Common myeloid progenitor, CD34-positive (primary cell): Measurements from ENCODE around the gene DOCK2.
"Not testable (repeated sequence)": the region's sequence is repeated elsewhere in the genome, so short reads cannot be mapped to it uniquely, and the experiment has no call there.

ENCODE experiments used
- CTCF ChIA-PET: fragments of 350-600 bp; sonication (Branson Sonifier 250); formaldehyde crosslinking; loops from one replicate; lab custom pipeline; 2021; ENCODE audit warnings: antibody characterized with exemption; lab: Charles Lee
- POLR2A ChIA-PET: fragments of 350-600 bp; sonication (Branson Sonifier 250); formaldehyde crosslinking; loops from one replicate; lab custom pipeline; 2021; ENCODE audit warnings: antibody characterized with exemption; lab: Charles Lee
- DNase-seq, 3 donors: peaks; one replicate each; pipeline versions ENCODE4 v3.0.0 to v3.0.0-alpha.2; 2013
- H3K27ac ChIP-seq, 2 experiments: 1 replicate in 1 of 2; 2 replicates in 1 of 2; pipeline ENCODE4 v1.7.0; 2013; ENCODE audit warnings: inconsistent platforms in 2 of 2, low read length in 2 of 2, mild to moderate bottlenecking in 2 of 2, low read depth in 1 of 2, moderate library complexity in 1 of 2; ENCODE audit not compliant: severe bottlenecking in 2 of 2, insufficient read depth in 1 of 2, poor library complexity in 1 of 2
- H3K27me3 ChIP-seq, 5 experiments: replicated peaks in 2 of 5; 1 replicate in 3 of 5; 2 replicates in 2 of 5; pipeline versions ENCODE4 v1.6.1 to v1.7.0; 2013; ENCODE audit warnings: low read length in 4 of 5, mild to moderate bottlenecking in 2 of 5, moderate library complexity in 2 of 5, inconsistent platforms in 1 of 5; ENCODE audit not compliant: insufficient read depth in 5 of 5, control insufficient read depth in 4 of 5
- H3K36me3 ChIP-seq, 4 experiments: 1 replicate in 2 of 4; 2 replicates in 2 of 4; pipeline versions ENCODE4 v1.6.1 to v1.7.0; 2013; ENCODE audit warnings: low read length in 3 of 4, control low read depth in 1 of 4, mild to moderate bottlenecking in 1 of 4; ENCODE audit not compliant: control insufficient read depth in 4 of 4, insufficient read depth in 4 of 4
- H3K4me1 ChIP-seq, 4 experiments: 1 replicate in 3 of 4; 2 replicates in 1 of 4; pipeline versions ENCODE4 v1.6.1 to v1.7.1; 2013; ENCODE audit warnings: low read length in 3 of 4, mild to moderate bottlenecking in 3 of 4, control low read depth in 1 of 4, inconsistent platforms in 1 of 4, moderate library complexity in 1 of 4; ENCODE audit not compliant: control insufficient read depth in 4 of 4, insufficient read depth in 4 of 4; ENCODE audit errors: control extremely low read depth in 1 of 4
- H3K4me3 ChIP-seq, 7 experiments: 1 replicate in 4 of 7; 2 replicates in 3 of 7; pipeline versions ENCODE4 v1.5.1 to v1.7.0; 2013; ENCODE audit warnings: mild to moderate bottlenecking in 7 of 7, low read length in 6 of 7, moderate library complexity in 6 of 7, inconsistent platforms in 2 of 7, low read depth in 2 of 7, control low read depth in 1 of 7; ENCODE audit not compliant: insufficient read depth in 4 of 7, control insufficient read depth in 1 of 7; ENCODE audit errors: extremely low read depth in 1 of 7
- H3K9me3 ChIP-seq, 5 experiments: 1 replicate in 4 of 5; 2 replicates in 1 of 5; pipeline versions ENCODE4 v1.6.1 to v1.7.1; 2013; ENCODE audit warnings: low read length in 4 of 5, mild to moderate bottlenecking in 2 of 5, inconsistent platforms in 1 of 5, low read depth in 1 of 5, moderate library complexity in 1 of 5; ENCODE audit not compliant: control insufficient read depth in 4 of 5, insufficient read depth in 2 of 5; ENCODE audit errors: control extremely low read depth in 1 of 5
- WGBS: methylation state at CpG from one replicate; pipeline ENCODE4 v1.1.5; 2013; ENCODE audit not compliant: insufficient coverage; 5-methylcytosine and 5-hydroxymethylcytosine counted together

Gene DOCK2

DNA sequence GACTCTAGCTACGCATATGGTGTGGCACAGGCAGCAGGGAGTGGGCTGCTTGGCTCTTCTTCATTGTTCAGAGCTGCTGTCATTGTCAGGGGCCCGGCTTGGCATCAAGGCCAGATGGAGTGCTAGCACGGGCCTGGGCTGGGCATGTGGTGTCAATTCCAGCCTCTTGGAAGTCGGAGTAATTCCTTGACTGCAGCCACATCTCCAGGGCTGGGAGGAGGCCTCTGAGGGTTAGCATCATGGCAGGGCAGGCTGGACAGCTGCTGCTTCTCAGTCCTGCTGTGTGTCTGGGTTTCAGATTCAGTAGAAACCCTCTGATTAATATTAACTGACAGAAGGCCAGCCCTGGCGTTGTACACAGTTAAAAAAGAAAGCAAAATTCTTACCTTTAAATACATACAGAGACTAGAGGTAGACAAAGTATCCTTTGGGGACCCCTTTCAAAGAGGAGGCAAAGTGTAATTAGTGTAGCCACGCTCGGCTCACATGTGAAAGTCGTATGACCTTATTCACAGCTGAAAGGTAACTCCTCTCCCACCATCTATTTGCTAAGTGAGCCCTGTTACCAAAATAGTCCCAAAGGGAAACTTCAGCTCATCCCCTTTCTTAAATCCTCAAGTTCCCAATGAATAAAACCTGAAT lies 126.4 kb downstream of the DOCK2 start:
- Histone ChIP-seq H3K27me3 (no peaks in the 10 kb centered on the region), H3K4me1 (no peaks in the 10 kb centered on the region), H3K27ac (peak overlapping the region in 1 of 2 experiments; percentile 2), H3K4me3 (no peak overlapping the region), H3K9me3 (no peaks in the 10 kb centered on the region), H3K36me3 (peaks cover 23 to 72% (median 48%) of the 10 kb centered on the region in 4 experiments)
- CTCF ChIA-PET = no interaction called here
- POLR2A ChIA-PET = no interaction called here
- DNase-seq = no peak
- WGBS = 96% methylated on average over 7 of the region's 8 CpGs

DNA sequence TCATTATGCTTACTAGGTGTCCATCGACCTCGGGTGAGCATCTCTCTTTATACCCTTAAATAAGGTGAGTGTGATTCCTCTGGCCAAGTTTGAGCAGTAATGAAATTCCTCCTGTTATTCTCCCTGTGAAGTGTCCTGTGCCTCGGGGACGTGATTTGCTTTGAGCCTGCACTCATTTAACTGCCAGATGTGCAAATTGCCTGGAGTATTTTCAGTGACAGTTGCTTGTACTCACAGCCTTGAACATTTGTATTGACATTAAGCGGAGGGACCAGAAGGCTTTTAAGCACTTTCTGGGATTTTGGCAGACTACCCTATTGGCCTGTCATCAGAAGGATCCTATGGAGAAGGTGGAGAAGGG lies 126.9 kb downstream of the DOCK2 start:
- CTCF ChIA-PET = no interaction called here
- WGBS = 98% methylated on average over 5 of the region's 5 CpGs
- Histone ChIP-seq H3K27ac (no peak overlapping the region), H3K27me3 (no peaks in the 10 kb centered on the region), H3K9me3 (no peaks in the 10 kb centered on the region), H3K4me1 (no peaks in the 10 kb centered on the region), H3K4me3 (no peak overlapping the region), H3K36me3 (peaks cover 21 to 71% (median 45%) of the 10 kb centered on the region in 4 experiments)
- DNase-seq = no peak
- POLR2A ChIA-PET = no interaction called here

DNA sequence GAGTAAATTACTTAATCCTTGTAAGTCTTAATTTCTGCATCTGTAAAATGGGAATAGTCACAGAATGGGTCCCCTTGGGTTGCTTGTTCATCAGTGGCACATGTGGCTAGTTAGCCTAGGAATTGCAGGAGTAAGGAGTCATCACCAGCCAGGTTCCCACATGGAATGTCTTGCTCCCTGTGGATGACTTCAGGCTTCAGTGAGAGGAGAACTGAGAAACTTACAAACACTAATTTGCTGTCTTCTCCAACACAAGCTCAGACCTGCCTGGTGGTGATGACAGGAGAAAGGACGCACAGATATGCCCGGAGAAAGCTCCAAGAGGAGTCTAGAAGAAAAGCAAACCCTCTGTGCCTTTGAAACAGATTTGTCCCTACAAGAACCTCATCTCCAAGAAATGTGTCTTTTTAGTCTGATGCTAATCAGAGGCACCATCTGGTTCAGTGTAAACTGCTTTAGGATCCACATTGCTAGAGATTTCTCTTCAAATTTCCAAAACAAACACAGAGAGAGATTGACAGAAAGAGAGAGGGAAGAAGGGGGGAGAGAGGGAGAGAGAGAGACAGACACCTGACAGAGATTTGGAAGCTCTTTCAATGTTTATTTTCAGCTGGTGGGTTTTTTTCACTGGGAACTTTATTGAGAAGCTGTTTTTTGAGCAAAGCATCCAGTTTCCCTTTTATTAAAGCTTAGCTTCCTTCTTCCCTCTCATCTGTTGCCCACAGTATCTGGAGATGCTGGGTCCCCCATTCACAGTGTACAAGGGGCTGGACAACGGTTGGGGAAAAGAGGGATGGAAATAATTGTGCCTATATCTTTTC lies 128.3 kb downstream of the DOCK2 start:
- H3K9me3 ChIP-seq = no peaks in the 10 kb centered on the region
- no peaks in the 10 kb centered on the region for H3K27me3 ChIP-seq
- no peak overlapping the region for H3K4me3 ChIP-seq
- ChIA-PET CTCF (no interaction called here), POLR2A (interaction anchor here (0.6 kb wide), 1 partner anchor 67 kb away, joined by 6 read pairs; no protein-coding TSS in a partner anchor)
- 93% methylated on average over 2 of the region's 3 CpGs for WGBS
- peaks cover 18 to 73% (median 40%) of the 10 kb centered on the region in 4 experiments for H3K36me3 ChIP-seq
- H3K27ac ChIP-seq = no peak overlapping the region
- peak in 2 of 3 donors; percentile 4 to 23 for DNase-seq
- H3K4me1 ChIP-seq = no peaks in the 10 kb centered on the region

DNA sequence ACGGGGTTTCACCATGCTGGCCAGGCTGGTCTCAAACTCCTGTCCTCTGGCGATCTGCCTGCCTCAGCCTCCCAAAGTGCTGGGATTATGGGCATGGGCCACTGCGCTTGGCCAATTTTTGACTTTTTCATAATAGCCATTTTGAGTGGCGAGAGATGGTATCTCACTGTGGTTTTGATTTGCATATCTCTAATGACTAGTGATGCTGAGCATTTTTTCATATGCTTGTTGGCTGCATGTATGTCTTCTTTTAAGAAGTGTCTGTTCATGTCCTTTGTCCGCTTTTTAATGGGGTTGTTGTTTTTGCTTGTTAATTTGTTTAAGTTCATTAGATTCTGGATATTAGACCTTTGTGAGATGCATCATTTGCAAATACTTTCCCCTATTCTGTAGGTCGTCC lies 129.9 kb downstream of the DOCK2 start:
- H3K4me1 ChIP-seq, H3K27me3 ChIP-seq, CTCF ChIA-PET, H3K27ac ChIP-seq, DNase-seq, POLR2A ChIA-PET, H3K4me3 ChIP-seq, H3K9me3 ChIP-seq: not testable (repeated sequence)
- peaks cover 15 to 65% (median 34%) of the 10 kb centered on the region in 4 experiments for H3K36me3 ChIP-seq
- 98% methylated on average over 5 of the region's 6 CpGs for WGBS

DNA sequence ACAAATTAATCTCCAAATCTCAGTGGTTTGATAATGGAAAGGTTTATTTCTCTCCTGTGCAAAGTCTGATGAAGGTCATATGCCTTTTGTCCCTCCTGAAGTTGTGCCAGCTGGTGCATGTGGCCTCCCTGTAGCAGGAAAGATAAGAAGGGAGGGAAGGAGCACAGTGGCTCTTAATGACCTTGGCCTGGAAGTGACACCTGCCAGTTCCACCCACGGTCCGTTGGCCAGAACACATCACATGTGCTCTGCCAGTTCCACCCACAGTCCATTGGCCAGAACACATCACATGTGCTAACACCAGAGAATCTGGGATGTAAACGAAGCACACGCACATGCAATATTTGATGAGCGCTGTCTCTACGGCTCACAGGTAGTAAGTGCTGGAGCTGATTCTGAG lies 130.9 kb downstream of the DOCK2 start:
- POLR2A ChIA-PET = no interaction called here
- CTCF ChIA-PET = interaction anchor here (1.9 kb wide), 1 partner anchor 10 kb away, joined by 5 read pairs; no protein-coding TSS in a partner anchor
- H3K36me3 ChIP-seq = peaks cover 15 to 63% (median 32%) of the 10 kb centered on the region in 4 experiments
- no peak for DNase-seq
- no peaks in the 10 kb centered on the region for H3K27me3 ChIP-seq
- WGBS = 91% methylated on average over 6 of the region's 6 CpGs
- no peak overlapping the region for H3K4me3 ChIP-seq
- H3K4me1 ChIP-seq = no peaks in the 10 kb centered on the region
- H3K27ac ChIP-seq = no peak overlapping the region
- no peaks in the 10 kb centered on the region for H3K9me3 ChIP-seq

DNA sequence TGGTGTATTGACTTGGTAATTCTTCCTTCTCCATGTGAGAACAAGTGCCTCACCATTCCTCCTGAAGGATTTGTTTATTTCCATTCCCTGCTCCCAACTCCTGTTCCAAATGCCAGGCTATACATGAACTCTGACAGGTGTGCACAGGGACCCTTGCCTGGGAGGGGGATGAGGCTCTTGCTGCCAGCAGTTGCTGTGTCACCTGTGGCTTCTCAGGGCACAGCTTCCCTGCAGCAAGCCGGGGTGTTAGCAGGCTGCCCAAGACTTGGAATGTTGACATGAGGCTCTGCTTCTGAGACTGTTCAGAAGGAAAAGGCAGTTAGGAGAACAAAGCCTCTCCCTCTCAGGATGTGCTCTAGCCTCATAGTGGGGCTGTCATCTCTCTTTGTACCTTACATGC lies 131.3 kb downstream of the DOCK2 start:
- no peaks in the 10 kb centered on the region for H3K9me3 ChIP-seq
- whole genome bisulfite sequencing = 100% methylated on average over 1 of the region's 1 CpG
- no peak for DNase-seq
- no peak overlapping the region for H3K27ac ChIP-seq
- ChIA-PET CTCF (interaction anchor here (1.9 kb wide), 1 partner anchor 10 kb away, joined by 5 read pairs; no protein-coding TSS in a partner anchor), POLR2A (no interaction called here)
- no peaks in the 10 kb centered on the region for H3K4me1 ChIP-seq
- no peak overlapping the region for H3K4me3 ChIP-seq
- peaks cover 15 to 58% (median 30%) of the 10 kb centered on the region in 4 experiments for H3K36me3 ChIP-seq
- no peaks in the 10 kb centered on the region for H3K27me3 ChIP-seq

DNA sequence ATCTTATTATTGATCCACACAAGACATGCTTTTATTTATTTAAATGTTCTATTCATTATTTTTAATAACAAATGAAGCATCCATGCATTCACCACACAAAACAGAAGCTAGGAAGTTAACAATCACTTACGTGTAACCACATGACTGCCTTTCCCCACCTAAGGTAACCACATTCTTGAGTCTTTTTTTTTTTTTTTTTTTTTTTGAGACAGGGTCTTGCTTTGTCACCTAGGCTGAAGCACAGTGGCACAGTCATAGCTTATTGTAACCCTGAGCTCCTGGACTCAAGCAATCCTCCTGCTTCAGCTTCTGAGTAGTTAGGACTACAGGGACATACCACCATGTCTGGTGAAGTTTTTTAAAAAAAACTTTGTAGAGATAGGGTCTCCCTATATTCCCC lies 133.0 kb downstream of the DOCK2 start:
- ChIA-PET POLR2A (no interaction called here), CTCF (interaction anchor here (0.9 to 1.1 kb wide), 2 partner anchors 17 to 211 kb away, joined by 3 to 4 read pairs; partner anchors contain the start of gene INSYN2B)
- Histone ChIP-seq H3K36me3 (peaks cover 11 to 44% (median 20%) of the 10 kb centered on the region in 4 experiments), H3K27me3 (no peaks in the 10 kb centered on the region), H3K4me1 (no peaks in the 10 kb centered on the region), H3K4me3 (no peak overlapping the region), H3K9me3 (no peaks in the 10 kb centered on the region), H3K27ac (no peak overlapping the region)
- WGBS = no CpG with 5 or more reads among the region's 1 CpG
- peak in 1 of 3 donors; percentile 18 for DNase-seq
